ENCODE results near the gene GNB1L. TPM values are rescaled to one million over a fixed set of nuclear protein-coding genes. Genes with fewer than 3 reads are reported as not detected.

GNB1L gene
- total RNA-seq, 1 donor from 2014 or later = 5.0 TPM

- Mint-ChIP-seq H3K9me3 (ENCODE audit: unreplicated experiment) (no peaks in the 10 kb centered on the region), H3K27me3 (ENCODE audit: unreplicated experiment) (no peaks in the 10 kb centered on the region), H3K27ac (ENCODE audit: unreplicated experiment) (no peak overlapping the region), H3K4me1 (ENCODE audit: low read depth, unreplicated experiment) (no peaks in the 10 kb centered on the region), H3K4me3 (ENCODE audit: unreplicated experiment) (no peak overlapping the region), H3K36me3 (ENCODE audit: unreplicated experiment) (peaks cover 6% of the 10 kb centered on the region)
- DNase-seq = no peak
- TF ChIP-seq CTCF (IDR thresholded peaks at IDR 0.05; ENCODE audit: partially characterized antibody, unreplicated experiment) = no peak
These were observed 8.9 kb upstream of the GNB1L start for GRCh38 chr22:19863571-19863970.

- Mint-ChIP-seq H3K36me3 (ENCODE audit: unreplicated experiment) (peaks cover 6% of the 10 kb centered on the region), H3K27ac (ENCODE audit: unreplicated experiment) (no peak overlapping the region), H3K27me3 (ENCODE audit: unreplicated experiment) (no peaks in the 10 kb centered on the region), H3K9me3 (ENCODE audit: unreplicated experiment) (no peaks in the 10 kb centered on the region), H3K4me3 (ENCODE audit: unreplicated experiment) (no peak overlapping the region), H3K4me1 (ENCODE audit: low read depth, unreplicated experiment) (no peaks in the 10 kb centered on the region)
- no peak for TF ChIP-seq CTCF (IDR thresholded peaks at IDR 0.05; ENCODE audit: partially characterized antibody, unreplicated experiment)
- DNase-seq = no peak
These were observed 8.1 kb upstream of the GNB1L start for GRCh38 chr22:19862619-19863246.

- peaks cover 2% of the 10 kb centered on the region for H3K9me3 Mint-ChIP-seq (ENCODE audit: unreplicated experiment)
- no peak overlapping the region for H3K27ac Mint-ChIP-seq (ENCODE audit: unreplicated experiment)
- H3K4me3 Mint-ChIP-seq (ENCODE audit: unreplicated experiment) = no peak overlapping the region
- H3K36me3 Mint-ChIP-seq (ENCODE audit: unreplicated experiment) = peaks cover 6% of the 10 kb centered on the region
- H3K27me3 Mint-ChIP-seq (ENCODE audit: unreplicated experiment) = peaks cover 1% of the 10 kb centered on the region
- no peaks in the 10 kb centered on the region for H3K4me1 Mint-ChIP-seq (ENCODE audit: low read depth, unreplicated experiment)
- TF ChIP-seq CTCF (IDR thresholded peaks at IDR 0.05; ENCODE audit: partially characterized antibody, unreplicated experiment) = no peak
- no peak for DNase-seq
These were observed 5.3 kb upstream of the GNB1L start for GRCh38 chr22:19859861-19860510.

- Mint-ChIP-seq H3K9me3 (ENCODE audit: unreplicated experiment) (peaks cover 6% of the 10 kb centered on the region), H3K4me1 (ENCODE audit: low read depth, unreplicated experiment) (peaks cover 14% of the 10 kb centered on the region), H3K27me3 (ENCODE audit: unreplicated experiment) (peaks cover 10% of the 10 kb centered on the region), H3K27ac (ENCODE audit: unreplicated experiment) (no peak overlapping the region), H3K36me3 (ENCODE audit: unreplicated experiment) (peaks cover 6% of the 10 kb centered on the region), H3K4me3 (ENCODE audit: unreplicated experiment) (no peak overlapping the region)
- DNase-seq = no peak
- no peak for TF ChIP-seq CTCF (IDR thresholded peaks at IDR 0.05; ENCODE audit: partially characterized antibody, unreplicated experiment)
These were observed 2.7 kb upstream of the GNB1L start for GRCh38 chr22:19857382-19857781.
